ENCODE data around the gene CORO2B. TPM values are rescaled to one million over a fixed set of nuclear protein-coding genes. Genes with fewer than 3 reads are reported as not detected.

The CORO2B gene
- total and polyA plus RNA-seq, 2 of the 4 experiments (the other 2 are of a cell fraction), result 9.3 to 39.3 TPM

- dilution Hi-C loops (cut with HindIII; ENCODE audit: low sequenced_read_pairs, unreplicated experiment), result no loop called here
- CTCF ChIA-PET, result no interaction called here
Measured at GRCh38 chr15:68601206-68602197, 22.7 kb downstream of the CORO2B start.

More at GRCh38 chr15:68601206-68602197, 22.7 kb downstream of the CORO2B start:
- Histone ChIP-seq H3K27ac (ENCODE audit: insufficient read depth, low read length) (no peak overlapping the region), H3K4me2 (ENCODE audit: low read depth, low read length) (no peak overlapping the region), H3K4ac (ENCODE audit: low read depth, low read length) (no peak overlapping the region), H3K18ac (ENCODE audit: low read depth, low read length) (no peak overlapping the region), H4K5ac (ENCODE audit: low read depth, low read length) (no peak overlapping the region), H2BK5ac (ENCODE audit: low read depth, low read length, poor library complexity, severe bottlenecking) (no peak overlapping the region), H2BK120ac (ENCODE audit: low read depth, low read length) (no peak overlapping the region), H3K9me1 (ENCODE audit: insufficient read depth, low read length) (peaks cover 29% of the 10 kb centered on the region), H3K36me3 (ENCODE audit: control insufficient read depth, insufficient read depth, low read length) (no peaks in the 10 kb centered on the region), H4K91ac (ENCODE audit: insufficient read depth, low read depth, low read length) (no peak overlapping the region; the same call in 1 of the 2 replicates), H2BK20ac (ENCODE audit: low read depth, low read length) (no peak overlapping the region), H4K20me1 (ENCODE audit: insufficient read depth, low read length) (peaks cover 10% of the 10 kb centered on the region; the same call in 1 of the 2 replicates), H2AK9ac (replicated peaks; ENCODE audit: low read depth, low read length, poor library complexity) (no peak overlapping the region), H3K4me3 (ENCODE audit: insufficient read depth, low read depth, low read length) (no peak overlapping the region), H3K56ac (ENCODE audit: extremely low read depth, insufficient read depth, low read length) (no peak overlapping the region), H3K9me3 (ENCODE audit: control insufficient read depth, insufficient read depth, low read length) (no peaks in the 10 kb centered on the region), H4K8ac (ENCODE audit: low read depth in 2 of 2, low read length in 2 of 2) (no peak overlapping the region), H3K4me1 (ENCODE audit: control insufficient read depth, insufficient read depth, low read length) (peaks cover 26% of the 10 kb centered on the region), H3K9ac (ENCODE audit: low read depth, low read length) (no peak overlapping the region), H3K23ac (ENCODE audit: low read depth, low read length) (no peak overlapping the region), H3K27me3 (ENCODE audit: control insufficient read depth, insufficient read depth, low read length) (no peaks in the 10 kb centered on the region), H3K79me1 (ENCODE audit: low read depth in 1 of 2, low read length in 2 of 2) (peaks cover 29 to 74% of the 10 kb centered on the region in 2 experiments; a peak in 3 of 4 replicates), H2AFZ (replicated peaks; ENCODE audit: low read length, poor library complexity) (no peak overlapping the region), H2BK15ac (ENCODE audit: low read depth, low read length) (no peak overlapping the region; the same call in 2 of the 3 replicates), H3K14ac (replicated peaks; ENCODE audit: low read depth, low read length) (no peak overlapping the region), H2AK5ac (ENCODE audit: low read depth, low read length) (peak overlapping the region; percentile 43; the same call in 1 of the 2 replicates)
- intact Hi-C loops (cut with micrococcal nuclease), result no loop called here
- ATAC-seq (ENCODE audit: low read depth) (no peak), DNase-seq (no peak)
- in situ Hi-C loops (cut with MboI; ENCODE audit: low sequenced_read_pairs), result no loop called here
- POLR2A ChIA-PET (ENCODE audit: unreplicated experiment), result no interaction called here
- BruUV-seq (replicated peaks), result no TSS peak
- TF ChIP-seq SMC3 (IDR thresholded peaks at IDR 0.05; ENCODE audit: low read depth, low read length), result no peak
- no peak for TF ChIP-seq CEBPB (IDR thresholded peaks at IDR 0.05; ENCODE audit: low read depth, low read length)
- no peak for TF ChIP-seq POLR2A (IDR thresholded peaks at IDR 0.05; ENCODE audit: low read depth, low read length)
- no peak for TF ChIP-seq BHLHE40 (IDR thresholded peaks at IDR 0.05; ENCODE audit: low read depth, low read length)
- no peak for TF ChIP-seq MAFK (IDR thresholded peaks at IDR 0.05; ENCODE audit: low read depth, low read length)
- 98% methylated on average over 11 of the region's 23 CpGs; no CpG with 5 or more reads in 1 of the 2 experiments for WGBS, 2 experiments (ENCODE audit: extremely low coverage in 2 of 2, insufficient read length in 1 of 2)
